ENCODE results near the gene MACF1. TPM values are rescaled to one million over a fixed set of nuclear protein-coding genes. Genes with fewer than 3 reads are reported as not detected.
A peak's percentile ranks its signal among the peaks of the same experiment; 100 is the strongest.

Gene MACF1
- total RNA-seq, 1 donor from 2014 or later: 694 TPM

DNA sequence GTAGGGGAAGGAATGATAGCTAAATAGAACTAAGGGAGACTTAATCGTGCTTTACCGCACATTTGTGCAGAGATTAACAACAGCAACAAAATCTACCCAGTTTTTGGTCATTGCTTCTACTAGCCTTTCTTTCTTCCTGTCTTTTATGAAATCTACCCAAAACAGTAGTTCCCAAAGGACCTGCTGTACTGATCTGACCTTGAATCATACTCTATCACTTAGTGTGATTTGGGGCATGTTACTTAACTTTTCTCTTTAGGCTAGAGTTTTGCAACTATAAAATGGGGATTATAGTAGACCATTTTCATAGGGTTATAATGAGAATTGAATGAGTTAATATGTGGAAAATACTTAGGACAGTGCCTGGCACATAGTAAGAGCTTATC is 30.5 kb upstream of the MACF1 start:
- no peaks in the 10 kb centered on the region for H3K36me3 ChIP-seq (ENCODE audit: insufficient read depth, low read length)
- peaks cover 33% of the 10 kb centered on the region for H4K20me1 ChIP-seq (ENCODE audit: insufficient read depth, low read length)
- H3K4me1 Mint-ChIP-seq (ENCODE audit: low read depth, unreplicated experiment): peaks cover 87% of the 10 kb centered on the region
- TF ChIP-seq EZH2 (IDR thresholded peaks at IDR 0.05; ENCODE audit: insufficient read depth, low read length): no peak
- TF ChIP-seq, protein P1, sequence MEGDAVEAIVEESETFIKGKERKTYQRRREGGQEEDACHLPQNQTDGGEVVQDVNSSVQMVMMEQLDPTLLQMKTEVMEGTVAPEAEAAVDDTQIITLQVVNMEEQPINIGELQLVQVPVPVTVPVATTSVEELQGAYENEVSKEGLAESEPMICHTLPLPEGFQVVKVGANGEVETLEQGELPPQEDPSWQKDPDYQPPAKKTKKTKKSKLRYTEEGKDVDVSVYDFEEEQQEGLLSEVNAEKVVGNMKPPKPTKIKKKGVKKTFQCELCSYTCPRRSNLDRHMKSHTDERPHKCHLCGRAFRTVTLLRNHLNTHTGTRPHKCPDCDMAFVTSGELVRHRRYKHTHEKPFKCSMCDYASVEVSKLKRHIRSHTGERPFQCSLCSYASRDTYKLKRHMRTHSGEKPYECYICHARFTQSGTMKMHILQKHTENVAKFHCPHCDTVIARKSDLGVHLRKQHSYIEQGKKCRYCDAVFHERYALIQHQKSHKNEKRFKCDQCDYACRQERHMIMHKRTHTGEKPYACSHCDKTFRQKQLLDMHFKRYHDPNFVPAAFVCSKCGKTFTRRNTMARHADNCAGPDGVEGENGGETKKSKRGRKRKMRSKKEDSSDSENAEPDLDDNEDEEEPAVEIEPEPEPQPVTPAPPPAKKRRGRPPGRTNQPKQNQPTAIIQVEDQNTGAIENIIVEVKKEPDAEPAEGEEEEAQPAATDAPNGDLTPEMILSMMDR (IDR thresholded peaks at IDR 0.05; ENCODE audit: insufficient read depth, low read depth, low read length): no peak
- H3K79me2 ChIP-seq (ENCODE audit: insufficient read depth, low read length): peaks cover 87% of the 10 kb centered on the region
- H3K9ac ChIP-seq (ENCODE audit: low read length): peak overlapping the region; percentile 42
- H2AFZ ChIP-seq (ENCODE audit: low read depth, low read length): no peak overlapping the region
- peak overlapping the region; percentile 50 for H3K4me3 Mint-ChIP-seq (ENCODE audit: unreplicated experiment)
- peak overlapping the region; percentile 56 for H3K4me2 ChIP-seq (ENCODE audit: low read length)
- peak overlapping the region; percentile 93 for H3K27ac Mint-ChIP-seq (ENCODE audit: unreplicated experiment)
- H3K9me3 ChIP-seq (ENCODE audit: insufficient read depth, low read depth, low read length): no peaks in the 10 kb centered on the region
- no peaks in the 10 kb centered on the region for H3K9me3 Mint-ChIP-seq (ENCODE audit: unreplicated experiment)
- H3K27me3 Mint-ChIP-seq (ENCODE audit: low read depth, unreplicated experiment): no peaks in the 10 kb centered on the region
- H3K27me3 ChIP-seq (ENCODE audit: insufficient read depth, low read length): no peaks in the 10 kb centered on the region
- FAIRE-seq: no peak
- H3K27ac ChIP-seq (ENCODE audit: low read depth, low read length): peak overlapping the region; percentile 14
- DNase-seq (ENCODE audit: low read depth): no peak
- peaks cover 3% of the 10 kb centered on the region for H3K36me3 Mint-ChIP-seq (ENCODE audit: low read depth, unreplicated experiment)
- peaks cover 46% of the 10 kb centered on the region for H3K4me1 ChIP-seq (ENCODE audit: insufficient read depth, low read length)
- H3K4me3 ChIP-seq (ENCODE audit: insufficient read depth, low read depth, low read length): no peak overlapping the region

DNA sequence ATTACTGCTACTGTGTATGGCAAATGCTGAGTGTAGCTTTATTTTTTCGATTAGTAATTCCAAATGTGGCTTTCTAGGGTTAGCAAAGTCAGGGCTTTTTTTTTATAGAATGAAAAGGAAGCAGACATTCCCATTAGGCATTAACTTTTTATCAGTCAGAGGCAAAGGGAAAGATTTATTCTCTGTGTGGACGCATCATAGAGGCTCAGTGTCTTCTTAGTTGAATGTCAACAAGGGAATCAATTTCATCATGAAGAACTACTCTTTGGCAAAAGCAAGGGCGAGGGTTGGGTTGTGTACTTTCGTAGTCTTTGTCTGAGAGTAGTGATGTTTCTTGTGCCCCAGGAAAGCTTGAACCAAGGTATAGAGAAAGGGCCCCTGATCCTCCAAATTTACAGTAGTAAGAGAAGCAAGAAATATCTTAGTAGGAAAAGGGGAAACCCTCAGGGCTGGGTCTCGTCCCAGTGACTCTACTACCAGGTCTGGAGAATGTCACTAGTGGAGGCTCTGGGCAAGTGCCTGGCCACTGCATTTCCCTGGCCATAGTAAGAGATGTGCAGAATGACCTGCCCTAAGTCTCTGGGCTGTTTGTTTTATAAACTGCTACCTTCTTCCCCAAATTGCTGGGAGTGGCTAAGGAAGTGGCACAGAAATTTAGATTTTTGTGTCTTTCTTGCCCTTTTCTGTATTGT is 30.0 kb upstream of the MACF1 start:
- Histone ChIP-seq H3K9ac (ENCODE audit: low read length) (peak overlapping the region; percentile 42), H3K27ac (ENCODE audit: low read depth, low read length) (peak overlapping the region; percentile 14), H3K4me2 (ENCODE audit: low read length) (peak overlapping the region; percentile 56), H3K36me3 (ENCODE audit: insufficient read depth, low read length) (no peaks in the 10 kb centered on the region), H3K79me2 (ENCODE audit: insufficient read depth, low read length) (peaks cover 86% of the 10 kb centered on the region), H3K4me3 (ENCODE audit: insufficient read depth, low read depth, low read length) (no peak overlapping the region), H2AFZ (ENCODE audit: low read depth, low read length) (no peak overlapping the region), H4K20me1 (ENCODE audit: insufficient read depth, low read length) (peaks cover 28% of the 10 kb centered on the region), H3K27me3 (ENCODE audit: insufficient read depth, low read length) (no peaks in the 10 kb centered on the region), H3K9me3 (ENCODE audit: insufficient read depth, low read depth, low read length) (no peaks in the 10 kb centered on the region), H3K4me1 (ENCODE audit: insufficient read depth, low read length) (peaks cover 52% of the 10 kb centered on the region)
- no peak for FAIRE-seq
- Mint-ChIP-seq H3K36me3 (ENCODE audit: low read depth, unreplicated experiment) (peaks cover 3% of the 10 kb centered on the region), H3K4me1 (ENCODE audit: low read depth, unreplicated experiment) (peaks cover 87% of the 10 kb centered on the region), H3K9me3 (ENCODE audit: unreplicated experiment) (no peaks in the 10 kb centered on the region), H3K4me3 (ENCODE audit: unreplicated experiment) (peak overlapping the region; percentile 27), H3K27ac (ENCODE audit: unreplicated experiment) (peak overlapping the region; percentile 86), H3K27me3 (ENCODE audit: low read depth, unreplicated experiment) (no peaks in the 10 kb centered on the region)
- TF ChIP-seq EZH2 (IDR thresholded peaks at IDR 0.05; ENCODE audit: insufficient read depth, low read length): no peak
- TF ChIP-seq, protein P1 (IDR thresholded peaks at IDR 0.05; ENCODE audit: insufficient read depth, low read depth, low read length): no peak
- no peak for DNase-seq (ENCODE audit: low read depth)

DNA sequence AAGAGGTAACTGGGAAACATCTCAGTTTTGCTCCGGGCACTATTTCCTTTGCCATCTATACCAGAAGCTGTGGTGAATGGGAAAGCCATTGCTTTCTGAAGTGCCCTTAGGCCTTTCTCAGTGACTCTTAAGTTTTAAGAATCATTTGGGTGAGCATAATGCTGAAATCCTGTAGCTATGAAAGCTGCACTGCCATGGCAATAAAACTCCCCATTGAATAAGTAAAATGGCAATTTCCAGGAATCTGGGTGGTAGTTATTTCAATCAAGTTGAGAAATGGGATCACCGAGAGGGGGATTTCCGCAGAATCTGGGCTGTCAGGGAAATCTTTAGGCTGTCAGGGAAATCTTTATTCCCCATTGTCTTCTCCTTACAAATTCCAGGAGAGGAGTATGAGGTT is 26.8 kb upstream of the MACF1 start:
- H3K27ac ChIP-seq (ENCODE audit: low read depth, low read length): peak overlapping the region; percentile 92
- peak overlapping the region; percentile 78 for H3K4me2 ChIP-seq (ENCODE audit: low read length)
- H3K27me3 ChIP-seq (ENCODE audit: insufficient read depth, low read length): no peaks in the 10 kb centered on the region
- peaks cover 86% of the 10 kb centered on the region for H3K79me2 ChIP-seq (ENCODE audit: insufficient read depth, low read length)
- Mint-ChIP-seq H3K36me3 (ENCODE audit: low read depth, unreplicated experiment) (peaks cover 5% of the 10 kb centered on the region), H3K9me3 (ENCODE audit: unreplicated experiment) (no peaks in the 10 kb centered on the region), H3K27me3 (ENCODE audit: low read depth, unreplicated experiment) (no peaks in the 10 kb centered on the region), H3K4me3 (ENCODE audit: unreplicated experiment) (no peak overlapping the region), H3K4me1 (ENCODE audit: low read depth, unreplicated experiment) (peaks cover 66% of the 10 kb centered on the region), H3K27ac (ENCODE audit: unreplicated experiment) (peak overlapping the region; percentile 97)
- H3K36me3 ChIP-seq (ENCODE audit: insufficient read depth, low read length): no peaks in the 10 kb centered on the region
- FAIRE-seq (no peak), DNase-seq (ENCODE audit: low read depth) (no peak)
- H3K9me3 ChIP-seq (ENCODE audit: insufficient read depth, low read depth, low read length): no peaks in the 10 kb centered on the region
- TF ChIP-seq EZH2 (IDR thresholded peaks at IDR 0.05; ENCODE audit: insufficient read depth, low read length): no peak
- TF ChIP-seq, protein P1 (IDR thresholded peaks at IDR 0.05; ENCODE audit: insufficient read depth, low read depth, low read length): no peak
- no peak overlapping the region for H2AFZ ChIP-seq (ENCODE audit: low read depth, low read length)
- peaks cover 5% of the 10 kb centered on the region for H4K20me1 ChIP-seq (ENCODE audit: insufficient read depth, low read length)
- H3K4me3 ChIP-seq (ENCODE audit: insufficient read depth, low read depth, low read length): no peak overlapping the region
- peak overlapping the region; percentile 68 for H3K9ac ChIP-seq (ENCODE audit: low read length)
- peaks cover 43% of the 10 kb centered on the region for H3K4me1 ChIP-seq (ENCODE audit: insufficient read depth, low read length)
